Panc1 (cell line): ENCODE measurements around the gene SORBS1. TPM values are rescaled to one million over a fixed set of nuclear protein-coding genes. Genes with fewer than 3 reads are reported as not detected.

ENCODE experiments used
- ATAC-seq: fragments of 200-7000 bp; cut with Tn5 transposase; 2 replicates; pipeline ENCODE4 v1.9.1; 2020; ENCODE audit warnings: mild to moderate bottlenecking, moderate library complexity
- BruUV-seq: library from RNA; stranded (reverse); fragments of 400-500 nt; replicated peaks from 2 replicates; lab custom pipeline; 2021; lab: Mats Ljungman, UMichigan
- CTCF ChIA-PET: fragments of 300-600 bp; sonication (Branson Sonifier 250); formaldehyde crosslinking; loops from one replicate; lab custom pipeline; 2022; ENCODE audit warnings: antibody characterized with exemption; lab: Charles Lee
- POLR2A ChIA-PET: fragments of 300-600 bp; sonication (Branson Sonifier 250); formaldehyde crosslinking; loops from one replicate; lab custom pipeline; 2022; ENCODE audit warnings: antibody characterized with exemption; lab: Charles Lee
- DNase-seq: peaks from one replicate; pipeline ENCODE4 v3.0.0-alpha.2; 2010; ENCODE audit warnings: low read depth, low spot score
- H3K27ac ChIP-seq: 2 replicates; pipeline ENCODE4 v1.5.1; 2011; ENCODE audit warnings: mild to moderate bottlenecking, low read length, inconsistent platforms
- H3K27me3 ChIP-seq: fragments of 200-500 bp; sonication (Bioruptor generic); 2 replicates; pipeline ENCODE4 v1.6.0; 2014; ENCODE audit warnings: low read length, inconsistent platforms; ENCODE audit not compliant: control insufficient read depth, insufficient read depth
- H3K36me3 ChIP-seq: fragments of 200-500 bp; sonication (Bioruptor generic); 2 replicates; pipeline ENCODE4 v1.5.1; 2014; ENCODE audit warnings: inconsistent platforms, mild to moderate bottlenecking, low read length, moderate library complexity; ENCODE audit not compliant: control insufficient read depth, insufficient read depth
- H3K4me1 ChIP-seq: 2 replicates; pipeline ENCODE4 v1.5.1; 2011; ENCODE audit warnings: inconsistent platforms, mild to moderate bottlenecking, low read length, moderate library complexity; ENCODE audit not compliant: control insufficient read depth, insufficient read depth
- H3K4me3 ChIP-seq, 2 experiments: 2 replicates each; pipeline ENCODE4 v1.5.1; 2011 to 2012; ENCODE audit warnings: low read depth in 2 of 2, low read length in 2 of 2, mild to moderate bottlenecking in 2 of 2, inconsistent platforms in 1 of 2, moderate library complexity in 1 of 2
- H3K9me3 ChIP-seq: fragments of 200-500 bp; sonication (Bioruptor generic); 2 replicates; pipeline ENCODE4 v1.5.1; 2014; ENCODE audit warnings: low read depth, mild to moderate bottlenecking, inconsistent platforms, low read length, moderate library complexity; ENCODE audit not compliant: control insufficient read depth, insufficient read depth
- POLR2AphosphoS5 ChIP-seq: IDR thresholded peaks from 2 replicates; pipeline ENCODE4 v1.6.1; 2012; ENCODE audit warnings: mild to moderate bottlenecking, low read depth, low read length, moderate library complexity
- REST ChIP-seq, 2 experiments: IDR thresholded peaks; 2 replicates each; pipeline ENCODE4 v1.6.1; 2011 to 2012; ENCODE audit warnings: low read depth in 2 of 2, control low read depth in 1 of 2, low read length in 1 of 2, mild to moderate bottlenecking in 1 of 2, moderate library complexity in 1 of 2; ENCODE audit not compliant: insufficient read depth in 1 of 2
- SIN3A ChIP-seq: IDR thresholded peaks from 2 replicates; pipeline ENCODE4 v1.6.1; 2012; ENCODE audit warnings: low read depth, mild to moderate bottlenecking, low read length, moderate library complexity, borderline replicate concordance; ENCODE audit not compliant: insufficient read depth
- TCF7L2 ChIP-seq: IDR thresholded peaks from 2 replicates; pipeline ENCODE4 v1.6.1; 2011; ENCODE audit warnings: mild to moderate bottlenecking, low read depth, low read length, inconsistent platforms
- in situ Hi-C: cut with HindIII; loops from 2 replicates; pipeline ENCODE4 v1.10.0; 2016; ENCODE audit warnings: low sequenced_read_pairs, low pct_unique_long_range_greater_than_20kb
- intact Hi-C: fragments of 100-400 bp; cut with micrococcal nuclease; formaldehyde crosslinking; loops from one replicate; pipeline ENCODE4 v1.10.0; 2022; ENCODE audit not compliant: unreplicated experiment
- total RNA-seq: library from RNA; stranded (reverse); gene quantifications from one replicate; pipeline ENCODE4 v1.2.1, GENCODE V29; 2021; ENCODE audit not compliant: unreplicated experiment
- TF ChIP-seq, protein P1 (sequence below): fragments of 450-650 bp; IDR thresholded peaks from 2 replicates; pipeline ENCODE4 v1.5.1; 2017; ENCODE audit warnings: mild to moderate bottlenecking

SORBS1 gene
- total RNA-seq, 1 experiment from 2014 or later, result 29.4 TPM

- CTCF ChIA-PET, result interaction anchor here (0.6 kb wide), 1 partner anchor 60 kb away, joined by 3 read pairs; no protein-coding TSS in a partner anchor
- Histone ChIP-seq H3K27me3 (no peaks in the 10 kb centered on the region), H3K36me3 (no peaks in the 10 kb centered on the region), H3K9me3 (no peaks in the 10 kb centered on the region), H3K4me3 (no peak overlapping the region), H3K27ac (peak overlapping the region; percentile 13; the same call in 1 of the 2 replicates), H3K4me1 (peaks cover 28% of the 10 kb centered on the region)
- no peak for TF ChIP-seq POLR2AphosphoS5
- no peak for TF ChIP-seq TCF7L2
- TF ChIP-seq, protein P1, sequence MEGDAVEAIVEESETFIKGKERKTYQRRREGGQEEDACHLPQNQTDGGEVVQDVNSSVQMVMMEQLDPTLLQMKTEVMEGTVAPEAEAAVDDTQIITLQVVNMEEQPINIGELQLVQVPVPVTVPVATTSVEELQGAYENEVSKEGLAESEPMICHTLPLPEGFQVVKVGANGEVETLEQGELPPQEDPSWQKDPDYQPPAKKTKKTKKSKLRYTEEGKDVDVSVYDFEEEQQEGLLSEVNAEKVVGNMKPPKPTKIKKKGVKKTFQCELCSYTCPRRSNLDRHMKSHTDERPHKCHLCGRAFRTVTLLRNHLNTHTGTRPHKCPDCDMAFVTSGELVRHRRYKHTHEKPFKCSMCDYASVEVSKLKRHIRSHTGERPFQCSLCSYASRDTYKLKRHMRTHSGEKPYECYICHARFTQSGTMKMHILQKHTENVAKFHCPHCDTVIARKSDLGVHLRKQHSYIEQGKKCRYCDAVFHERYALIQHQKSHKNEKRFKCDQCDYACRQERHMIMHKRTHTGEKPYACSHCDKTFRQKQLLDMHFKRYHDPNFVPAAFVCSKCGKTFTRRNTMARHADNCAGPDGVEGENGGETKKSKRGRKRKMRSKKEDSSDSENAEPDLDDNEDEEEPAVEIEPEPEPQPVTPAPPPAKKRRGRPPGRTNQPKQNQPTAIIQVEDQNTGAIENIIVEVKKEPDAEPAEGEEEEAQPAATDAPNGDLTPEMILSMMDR, result no peak
- no peak for TF ChIP-seq REST (IDR thresholded peaks at IDR 0.05; ENCODE audit: insufficient read depth in 1 of 2, low read depth in 2 of 2, low read length in 1 of 2)
- no peak for TF ChIP-seq SIN3A
- intact Hi-C loops, result no loop called here
- no TSS peak for BruUV-seq
- ATAC-seq, result no peak
- no peak for DNase-seq
- POLR2A ChIA-PET, result interaction anchor here (0.6 kb wide), 1 partner anchor 25 kb away, joined by 6 read pairs; no protein-coding TSS in a partner anchor
- in situ Hi-C loops, result no loop called here
Measured at GRCh38 chr10:95458014-95458413, 103.2 kb downstream of the SORBS1 start.

- in situ Hi-C loops, result no loop called here
- H3K27ac ChIP-seq, result peak overlapping the region; percentile 25; the same call in 1 of the 2 replicates
- H3K4me1 ChIP-seq, result peaks cover 27% of the 10 kb centered on the region
- no peaks in the 10 kb centered on the region for H3K36me3 ChIP-seq
- ATAC-seq (peak; percentile 54; the same call in 1 of the 2 replicates), DNase-seq (no peak)
- no peak overlapping the region for H3K4me3 ChIP-seq
- ChIA-PET POLR2A (no interaction called here), CTCF (no interaction called here)
- no peaks in the 10 kb centered on the region for H3K27me3 ChIP-seq
- no peak for TF ChIP-seq POLR2AphosphoS5
- TF ChIP-seq, protein P1, result no peak
- no peak for TF ChIP-seq SIN3A
- TF ChIP-seq REST (IDR thresholded peaks at IDR 0.05; ENCODE audit: insufficient read depth in 1 of 2, low read depth in 2 of 2, low read length in 1 of 2), result no peak
- no peak for TF ChIP-seq TCF7L2
- no TSS peak for BruUV-seq
- no peaks in the 10 kb centered on the region for H3K9me3 ChIP-seq
- intact Hi-C loops, result no loop called here
Measured at GRCh38 chr10:95457319-95457886, 103.8 kb downstream of the SORBS1 start.
